Colon (tissue), 2 donors: ENCODE measurements around the gene CHCHD4.
"Not testable (repeated sequence)": the region's sequence is repeated elsewhere in the genome, so short reads cannot be mapped to it uniquely, and the experiment has no call there.

Source experiments
- FAIRE-seq: peaks from 2 replicates; lab custom pipeline; 2012; peaks lifted over from hg19 to GRCh38; lab: Jason Lieb, UNC
- donor health status: control.
- donor health status: control.

CHCHD4 gene

DNA sequence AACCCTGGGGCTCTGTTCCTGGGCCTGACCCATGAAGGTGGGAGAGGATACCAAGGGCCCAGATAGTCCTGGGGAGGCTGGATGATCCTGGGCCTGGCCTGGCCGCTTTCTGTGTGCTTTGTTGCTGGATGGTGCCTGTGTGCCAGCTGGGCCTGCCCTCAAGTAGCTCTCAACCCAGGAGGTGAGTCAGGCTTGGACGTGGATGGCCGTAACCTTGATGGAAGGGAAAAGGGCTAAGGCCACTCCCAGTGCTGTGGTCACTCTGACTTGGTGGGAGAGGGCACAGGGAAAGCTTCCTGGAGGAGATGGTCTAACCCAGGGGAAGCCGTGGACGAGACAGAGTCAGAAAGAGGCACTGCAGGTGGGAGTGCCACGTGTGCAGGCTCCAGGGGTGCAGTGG lies 9.6 kb upstream of the CHCHD4 start:
- FAIRE-seq: no peak

DNA sequence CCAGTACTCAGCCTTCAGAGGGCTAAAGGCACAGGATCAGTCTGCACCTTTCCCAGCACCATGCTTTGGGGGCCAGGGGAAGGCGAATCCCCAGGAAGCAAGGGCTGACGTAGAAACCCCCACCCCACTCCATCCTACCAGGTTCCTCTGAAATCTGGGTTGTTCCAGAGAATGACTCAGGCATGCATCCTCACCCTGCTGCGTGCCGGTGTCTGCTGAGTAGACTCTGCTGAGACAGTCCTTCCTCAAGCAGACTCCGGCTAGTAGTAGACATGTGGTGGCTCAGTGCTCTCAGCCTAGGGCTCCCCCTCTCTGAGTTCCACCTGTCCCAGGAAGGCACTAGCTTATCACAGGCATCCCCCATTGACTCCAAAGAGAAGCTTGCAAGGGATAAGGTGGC lies 9.2 kb upstream of the CHCHD4 start:
- no peak for FAIRE-seq

DNA sequence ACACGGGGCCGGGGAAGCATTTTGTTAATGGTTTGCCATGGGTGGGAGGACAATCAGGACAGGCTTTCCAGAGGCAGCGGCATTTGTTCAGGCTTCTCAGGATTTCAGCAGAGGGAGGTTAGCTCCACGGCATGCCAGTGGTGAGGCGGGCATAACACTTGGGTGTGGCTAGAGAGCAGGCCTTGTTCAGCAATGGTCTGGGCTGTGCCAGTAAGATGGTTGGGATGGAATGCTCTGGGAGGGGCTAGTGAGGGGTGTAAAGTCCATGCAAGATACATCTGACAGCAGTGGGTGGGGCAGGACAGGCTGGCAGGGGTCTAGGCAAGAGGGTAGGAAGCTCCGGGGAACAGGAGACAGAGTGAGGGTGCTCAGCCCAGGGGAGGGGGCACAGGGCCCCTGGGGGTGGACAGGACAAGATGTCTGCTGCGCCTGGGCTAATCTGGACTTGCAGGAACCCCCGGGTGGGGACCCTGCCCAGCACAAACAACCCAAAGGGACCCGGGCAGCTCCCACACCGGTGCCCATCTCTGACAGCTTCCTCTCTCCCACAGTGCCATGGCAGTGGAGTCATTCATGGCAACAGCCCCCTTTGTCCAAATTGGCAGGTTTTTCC lies 8.6 kb upstream of the CHCHD4 start:
- FAIRE-seq: no peak

DNA sequence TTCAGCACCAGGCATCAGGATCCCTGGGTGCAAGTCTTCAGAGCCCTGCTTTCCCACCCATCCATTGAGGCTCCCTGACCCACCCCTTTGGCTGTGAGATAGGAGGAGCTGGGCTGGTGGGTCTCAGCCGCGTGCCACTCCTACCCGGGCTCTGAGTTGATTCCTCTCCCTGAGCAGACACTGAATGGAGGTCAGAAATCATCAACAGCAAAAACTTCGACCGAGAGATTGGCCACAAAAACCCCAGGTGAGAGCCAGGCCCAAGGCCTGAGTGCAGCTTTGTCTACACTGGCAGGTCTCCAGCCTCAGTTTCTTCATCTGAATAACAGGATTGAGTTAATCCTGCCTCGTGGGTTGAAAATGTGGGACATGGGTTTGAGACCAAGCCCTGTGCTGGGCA lies 8.0 kb upstream of the CHCHD4 start:
- FAIRE-seq: no peak

DNA sequence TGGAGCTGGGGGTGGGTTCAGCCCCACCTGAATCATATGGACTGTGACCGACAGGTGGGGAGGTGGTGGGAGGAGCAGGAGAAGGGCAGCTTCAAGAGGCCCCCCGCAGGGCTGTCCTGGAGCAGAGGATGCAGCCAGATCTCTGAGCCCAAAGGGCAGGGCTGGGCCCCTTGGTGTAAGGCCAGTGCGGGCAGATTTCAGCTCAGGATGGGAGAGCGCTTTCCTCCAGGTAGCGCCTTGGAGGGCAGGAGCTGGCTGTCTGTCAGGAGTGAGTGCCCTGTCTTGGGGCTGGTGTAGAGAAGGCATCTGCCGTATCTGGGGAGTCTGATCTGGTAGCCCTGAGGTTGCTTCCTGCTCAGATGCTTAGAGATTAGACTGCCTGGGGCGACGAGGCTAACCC lies 7.5 kb upstream of the CHCHD4 start:
- FAIRE-seq: no peak

DNA sequence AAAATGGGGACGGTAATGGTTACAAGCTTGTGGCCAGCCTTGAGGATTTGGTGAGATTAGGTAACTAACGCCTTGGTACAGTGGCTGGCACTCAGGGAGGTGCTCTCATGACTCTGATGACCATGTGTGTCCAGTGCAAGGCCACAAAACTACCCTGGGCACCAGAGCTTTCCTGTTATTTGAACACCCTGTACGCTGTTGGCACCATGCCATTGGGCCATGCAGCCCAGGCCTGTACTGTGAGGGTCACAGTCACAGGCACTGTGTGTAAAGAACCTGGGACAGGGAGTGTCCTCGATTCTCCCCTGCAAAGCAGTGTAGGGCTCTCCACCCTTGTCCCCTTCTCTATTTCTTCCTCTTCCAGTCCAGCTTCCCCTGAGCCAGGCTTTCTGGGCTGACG lies 6.5 kb upstream of the CHCHD4 start:
- FAIRE-seq: no peak

DNA sequence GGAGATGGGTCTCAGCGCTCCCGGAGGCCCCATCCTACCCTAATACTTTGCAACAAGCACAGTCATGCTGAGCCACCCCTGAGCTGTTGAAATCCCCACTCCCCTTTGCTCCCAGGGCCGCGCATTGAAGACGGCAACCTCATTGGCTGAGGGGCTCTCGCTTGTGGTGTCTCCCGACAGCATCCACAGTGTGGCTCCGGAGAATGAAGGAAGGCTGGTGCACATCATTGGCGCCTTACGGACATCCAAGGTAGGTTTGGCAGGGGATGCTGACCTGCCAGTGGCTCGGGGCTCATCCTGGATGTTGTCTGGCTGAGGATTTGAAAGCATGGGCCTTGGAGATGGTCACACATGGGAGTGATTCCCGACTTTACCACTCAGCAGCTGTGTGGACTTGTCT lies 6.0 kb upstream of the CHCHD4 start:
- no peak for FAIRE-seq

DNA sequence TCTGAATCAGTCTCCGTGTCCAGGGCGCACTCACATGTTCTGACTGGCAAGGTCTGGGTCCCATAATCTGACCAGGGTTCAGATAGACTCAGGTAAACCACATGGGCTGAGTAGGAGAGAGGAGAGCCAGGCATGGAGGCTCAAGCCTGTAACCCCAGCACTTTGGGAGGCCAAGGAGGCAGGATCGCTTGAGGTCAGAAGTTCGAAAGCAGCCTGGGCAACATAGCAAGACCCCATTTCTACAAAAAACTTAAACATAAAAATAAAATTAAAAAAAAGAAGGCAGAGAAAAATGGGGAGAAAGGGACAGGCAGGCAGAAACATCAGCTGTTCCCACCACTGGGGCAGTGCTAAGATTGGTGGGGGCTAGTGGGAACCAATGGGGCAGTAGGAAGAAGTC lies 5.6 kb upstream of the CHCHD4 start:
- no peak for FAIRE-seq

DNA sequence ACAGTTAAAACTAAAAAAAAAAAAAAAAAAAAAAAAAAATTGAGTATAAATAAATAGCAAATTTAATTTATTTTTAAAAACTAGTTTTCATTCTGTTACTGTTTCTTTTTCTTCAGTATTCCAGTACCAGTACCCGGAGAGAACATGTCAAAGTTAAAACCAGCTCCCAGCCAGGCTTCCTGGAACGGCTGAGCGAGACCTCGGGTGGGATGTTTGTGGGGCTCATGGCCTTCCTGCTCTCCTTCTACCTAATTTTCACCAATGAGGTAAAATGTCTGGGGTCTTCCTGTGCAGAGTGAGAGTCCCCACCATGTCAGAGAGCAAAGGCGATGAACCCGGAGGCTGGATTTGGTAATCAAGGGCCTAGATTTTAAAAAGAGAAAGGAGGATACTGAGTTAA lies 4.6 kb upstream of the CHCHD4 start:
- no peak for FAIRE-seq

DNA sequence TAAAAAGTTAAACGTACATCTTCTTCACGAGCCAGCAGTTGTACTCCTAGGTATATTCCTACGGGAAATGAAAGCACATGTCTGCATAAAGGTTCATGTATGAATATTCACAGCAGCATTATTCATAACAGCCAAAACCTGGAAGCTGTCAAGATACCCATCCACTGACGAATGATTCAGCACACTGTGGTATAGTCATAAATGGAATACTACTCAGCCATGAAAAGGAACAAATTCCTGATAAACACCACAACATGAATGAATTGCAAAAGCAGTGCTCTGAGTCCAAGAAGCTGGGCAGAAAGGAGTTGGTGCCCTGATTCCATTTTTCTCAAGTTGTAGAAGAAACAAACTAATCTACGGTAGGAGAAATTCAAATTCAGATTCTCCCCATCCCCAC lies 4.1 kb upstream of the CHCHD4 start:
- no peak for FAIRE-seq

DNA sequence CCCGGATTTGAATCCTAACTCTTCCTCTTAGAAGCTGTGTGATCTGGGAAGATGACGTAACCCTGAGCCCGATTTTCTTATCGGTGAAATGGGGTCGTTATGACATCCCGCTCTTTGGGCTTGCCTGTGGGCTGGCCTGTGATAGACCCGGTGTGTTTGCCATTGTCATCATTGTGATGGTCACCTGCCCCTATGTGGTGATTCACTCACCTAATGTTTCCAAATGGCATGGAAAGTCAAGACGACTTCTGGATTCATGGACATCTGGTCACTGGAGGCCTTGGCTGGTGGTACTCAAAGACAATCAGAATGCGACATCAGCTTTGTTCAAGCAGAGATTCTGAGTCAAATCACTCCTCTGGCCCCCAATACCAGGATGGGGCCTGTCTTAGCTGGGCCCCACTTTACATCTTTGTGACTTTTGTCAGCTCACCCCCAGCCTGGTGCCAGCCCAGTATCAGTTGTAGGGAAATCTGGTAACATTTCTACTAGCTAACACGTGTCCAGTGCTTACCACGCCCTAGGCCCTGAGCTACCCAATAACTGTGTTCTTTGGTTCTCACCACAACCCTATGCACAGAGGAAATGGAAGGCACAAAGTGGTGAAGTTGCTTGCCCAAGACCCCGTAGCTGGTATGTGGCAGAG lies 3.0 kb upstream of the CHCHD4 start:
- FAIRE-seq: no peak

DNA sequence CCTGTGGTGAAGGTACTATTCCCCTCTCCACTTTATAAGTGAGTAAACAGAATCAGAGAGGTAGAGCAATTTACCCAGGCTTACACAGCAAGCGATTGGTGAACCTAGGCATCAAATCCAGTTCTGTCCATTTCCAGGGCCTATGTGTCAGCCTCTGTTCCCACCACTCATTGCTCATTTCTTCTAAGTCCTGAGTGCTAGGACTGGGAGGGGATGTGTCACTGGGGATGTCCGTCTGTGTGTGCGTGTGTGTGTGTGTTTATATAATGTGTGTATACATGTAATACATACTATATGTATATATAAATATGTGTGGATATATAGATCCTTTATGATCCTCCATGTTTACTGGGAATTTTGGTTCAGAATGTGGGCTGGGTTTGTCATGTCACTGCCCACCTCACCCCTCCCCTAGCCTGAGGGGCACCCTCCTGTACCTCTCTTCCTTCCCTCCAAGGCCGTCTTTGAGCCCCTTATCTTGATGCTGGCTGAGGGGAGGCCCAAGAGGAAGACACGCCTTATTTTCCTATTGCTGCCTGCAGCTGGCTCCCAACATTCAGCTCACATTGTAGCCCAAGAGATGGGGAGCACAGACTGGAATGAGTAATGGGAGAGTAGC lies 2.3 kb upstream of the CHCHD4 start:
- FAIRE-seq: no peak

DNA sequence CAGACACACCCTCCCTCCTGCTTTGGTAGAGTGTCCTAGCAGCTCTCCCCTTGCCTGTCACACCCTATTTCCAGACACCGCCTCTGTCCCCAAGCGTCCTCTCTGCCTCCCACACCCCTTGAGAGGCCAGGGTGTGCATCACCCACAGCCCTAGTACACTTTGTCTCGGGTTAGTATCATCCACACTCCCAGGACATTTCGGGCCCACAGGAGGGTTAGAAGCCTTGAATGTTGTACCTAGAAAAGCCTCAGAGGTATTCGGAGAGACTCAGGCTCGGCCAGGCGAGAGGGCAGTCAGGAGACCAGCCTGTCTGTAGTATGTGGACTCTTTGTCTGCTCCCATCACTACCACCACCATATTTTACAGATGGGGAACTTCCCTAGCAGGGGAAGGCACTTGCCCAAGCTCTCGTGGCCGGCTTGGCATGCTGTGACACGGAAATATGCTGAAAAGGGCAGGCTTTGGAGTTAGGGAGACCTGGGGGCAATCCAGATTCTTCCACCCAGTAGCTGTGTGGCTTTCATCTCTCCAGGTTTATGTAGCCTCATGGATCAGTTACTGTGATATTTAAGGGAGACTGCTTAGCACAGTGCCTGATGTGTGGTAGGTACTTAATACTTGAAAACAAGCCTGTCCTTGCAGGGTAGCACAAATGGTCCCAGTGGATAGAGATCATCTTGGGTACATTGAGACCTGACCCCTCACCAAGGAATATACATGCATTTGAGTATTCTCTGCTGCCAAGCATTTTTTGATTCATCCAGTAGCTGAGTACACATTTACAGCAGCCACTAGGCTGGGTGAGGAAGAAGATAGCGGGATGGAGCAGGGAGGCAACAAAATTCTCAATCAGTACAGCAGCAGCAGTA lies 1.6 kb upstream of the CHCHD4 start:
- no peak for FAIRE-seq

DNA sequence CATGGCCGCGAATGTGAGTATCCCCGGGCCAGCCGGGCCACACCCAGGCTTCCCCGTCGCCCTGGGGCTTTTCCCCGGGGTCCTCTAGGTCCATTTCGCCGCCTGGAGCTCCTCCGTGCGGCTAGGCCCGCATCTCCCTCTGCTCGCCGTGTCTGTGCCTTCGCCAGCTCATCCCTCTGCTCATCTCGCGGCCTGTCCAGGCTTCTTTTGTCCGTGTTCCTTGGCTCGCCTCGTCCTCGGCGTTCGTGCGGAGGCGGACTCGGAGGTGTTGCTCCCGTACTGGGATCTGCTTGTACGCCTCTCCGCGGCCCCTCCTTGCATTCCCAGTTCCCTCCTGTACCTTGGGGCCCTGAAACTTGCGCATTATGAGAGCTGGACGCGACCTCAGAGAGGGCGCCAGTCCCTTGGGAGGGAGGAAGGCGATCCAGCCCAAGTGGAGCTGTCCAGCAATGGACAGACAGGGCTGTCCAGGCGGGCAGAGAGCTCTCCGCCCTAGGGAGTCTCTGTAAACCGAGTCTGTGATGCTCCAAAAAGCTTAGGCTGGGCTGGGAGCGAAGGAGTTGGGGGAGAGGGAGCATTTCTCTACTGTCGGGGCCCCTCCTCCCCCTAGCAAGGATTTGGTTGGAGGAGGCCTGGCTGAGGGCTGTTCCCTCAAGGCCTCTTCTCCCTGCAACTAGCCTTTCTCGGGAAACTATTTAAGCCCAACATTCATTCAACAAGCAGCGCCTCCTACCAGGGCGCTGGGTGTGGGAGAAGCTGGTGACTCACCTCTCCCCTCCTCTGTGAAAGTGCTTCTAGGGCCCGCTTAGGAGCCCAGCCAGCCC lies 735 bp upstream of the CHCHD4 start:
- no peak for FAIRE-seq

DNA sequence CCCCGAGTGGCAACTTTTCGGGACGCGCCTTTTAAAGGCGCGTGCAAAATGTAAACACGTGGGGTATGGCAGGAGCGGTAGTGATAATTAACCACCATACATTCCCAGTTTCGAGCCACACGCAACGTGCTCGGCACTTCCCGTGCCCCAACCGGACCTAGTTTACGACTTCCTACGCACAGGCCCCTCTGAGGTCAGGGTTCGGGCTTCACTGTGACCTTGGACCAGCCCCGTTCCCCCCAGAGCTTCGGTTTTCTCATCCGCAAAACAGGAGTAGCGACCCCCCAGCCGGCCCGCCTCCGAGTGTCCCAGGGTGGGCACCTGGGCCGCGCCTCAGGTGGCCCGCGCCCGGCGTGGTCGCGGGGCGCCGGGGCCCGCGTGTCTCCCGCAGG lies 451 bp downstream of the CHCHD4 start:
- no peak for FAIRE-seq

DNA sequence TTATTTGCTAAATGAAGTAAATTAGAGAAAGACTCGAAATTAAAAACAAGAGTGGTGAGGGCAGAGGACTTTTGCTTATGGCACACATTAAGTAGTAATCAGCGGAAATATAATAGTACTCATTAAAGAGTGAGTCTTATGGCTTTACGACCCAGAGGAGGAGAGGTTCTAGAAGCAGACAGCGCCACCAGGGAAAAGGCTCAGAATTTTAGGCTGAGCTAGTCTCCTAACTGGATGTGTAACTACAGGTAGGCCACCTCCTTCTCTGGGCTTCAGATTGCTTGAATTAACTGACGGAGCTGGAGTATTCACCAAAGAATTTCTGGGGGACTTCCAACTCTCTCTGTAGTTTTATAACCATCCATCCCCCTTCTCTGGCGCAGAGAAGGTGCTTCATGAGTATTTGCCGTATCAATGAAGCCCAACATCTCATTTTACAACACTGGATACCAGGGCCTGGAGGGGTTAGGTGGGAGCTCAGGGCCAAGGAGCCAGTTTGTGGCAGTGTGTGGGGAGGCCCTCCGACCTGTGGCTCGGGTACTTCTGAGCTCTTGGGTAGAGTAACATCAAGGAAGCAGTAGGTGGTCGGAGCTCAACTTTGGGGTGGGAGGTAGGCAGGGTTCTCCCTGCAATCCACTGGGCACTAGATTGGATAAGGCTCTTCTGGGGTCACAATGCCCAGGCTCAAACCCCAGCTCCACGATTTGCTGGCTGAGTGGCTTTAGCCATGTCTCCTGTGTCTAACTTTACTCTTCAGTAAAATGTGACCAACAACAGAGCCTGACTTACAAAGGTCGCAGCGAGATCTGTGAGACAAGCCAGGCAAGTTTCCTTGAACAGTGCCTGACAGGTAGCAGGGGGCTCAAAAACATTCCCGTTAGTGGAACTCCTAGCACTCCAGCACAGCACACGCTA lies 1.1 kb downstream of the CHCHD4 start:
- FAIRE-seq: no peak

DNA sequence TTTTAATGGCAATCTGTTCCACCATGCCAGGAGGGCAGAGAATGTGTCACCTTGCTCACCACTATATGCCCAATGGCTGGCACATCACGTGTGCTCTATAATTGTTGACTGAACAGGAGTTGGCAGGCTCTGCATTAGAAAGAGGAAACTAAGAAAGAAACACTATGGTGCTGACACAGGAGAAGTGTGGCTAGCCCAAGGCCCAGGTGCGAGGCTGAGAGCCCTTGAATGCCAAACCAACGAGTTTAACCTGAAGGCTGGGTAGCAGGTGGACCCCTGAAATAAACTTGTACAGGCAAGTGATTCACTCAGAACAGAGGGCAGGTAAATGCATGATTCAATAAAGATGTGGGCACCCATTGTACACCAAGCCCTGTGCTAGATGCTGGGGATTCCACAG lies 2.4 kb downstream of the CHCHD4 start:
- no peak for FAIRE-seq

DNA sequence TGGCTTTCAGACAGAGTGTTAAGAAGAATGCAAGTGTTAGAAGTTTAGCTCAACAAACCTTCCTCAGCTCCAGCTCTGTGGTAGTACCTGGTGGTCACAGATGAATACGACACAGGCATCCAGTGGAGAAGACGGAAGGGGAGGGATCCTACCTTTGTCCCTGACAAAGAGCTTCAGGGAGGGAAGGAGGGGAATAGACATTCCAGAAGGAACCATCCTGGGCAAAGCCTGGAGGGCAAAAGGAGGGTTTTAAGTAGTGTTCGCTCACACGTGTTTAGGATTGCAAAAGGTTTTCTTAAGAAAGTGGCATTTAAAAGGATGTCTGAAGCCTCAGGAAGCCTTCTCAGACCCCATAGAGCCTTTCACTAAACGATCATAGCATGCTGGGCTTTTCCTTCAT lies 2.8 kb downstream of the CHCHD4 start:
- no peak for FAIRE-seq

DNA sequence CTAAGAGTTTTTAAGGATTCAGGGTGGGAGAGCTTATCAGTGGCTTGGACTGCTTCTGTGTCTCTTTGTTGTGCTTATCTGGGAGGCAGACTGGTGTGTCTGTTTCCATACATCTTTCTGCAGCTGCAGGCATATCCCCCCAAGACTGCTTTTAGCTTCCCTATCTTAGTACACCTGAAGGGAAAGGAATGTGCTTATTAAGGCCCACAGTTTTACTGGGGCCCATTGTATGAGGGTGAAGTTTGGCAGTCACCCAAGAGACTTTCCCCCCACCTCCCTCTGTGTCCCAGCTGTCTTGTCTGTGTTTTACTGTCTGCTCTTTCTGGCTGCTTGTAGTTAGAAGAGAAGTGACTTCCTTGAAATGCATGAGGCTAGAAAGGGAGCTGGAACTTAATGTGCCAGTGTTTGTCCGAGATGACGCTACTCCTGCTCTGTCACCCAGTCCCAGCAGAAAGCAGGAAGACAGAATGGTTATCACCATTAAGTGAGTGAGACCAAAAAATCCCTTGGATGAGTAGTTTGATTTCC lies 3.7 kb downstream of the CHCHD4 start:
- not testable (repeated sequence) for FAIRE-seq

DNA sequence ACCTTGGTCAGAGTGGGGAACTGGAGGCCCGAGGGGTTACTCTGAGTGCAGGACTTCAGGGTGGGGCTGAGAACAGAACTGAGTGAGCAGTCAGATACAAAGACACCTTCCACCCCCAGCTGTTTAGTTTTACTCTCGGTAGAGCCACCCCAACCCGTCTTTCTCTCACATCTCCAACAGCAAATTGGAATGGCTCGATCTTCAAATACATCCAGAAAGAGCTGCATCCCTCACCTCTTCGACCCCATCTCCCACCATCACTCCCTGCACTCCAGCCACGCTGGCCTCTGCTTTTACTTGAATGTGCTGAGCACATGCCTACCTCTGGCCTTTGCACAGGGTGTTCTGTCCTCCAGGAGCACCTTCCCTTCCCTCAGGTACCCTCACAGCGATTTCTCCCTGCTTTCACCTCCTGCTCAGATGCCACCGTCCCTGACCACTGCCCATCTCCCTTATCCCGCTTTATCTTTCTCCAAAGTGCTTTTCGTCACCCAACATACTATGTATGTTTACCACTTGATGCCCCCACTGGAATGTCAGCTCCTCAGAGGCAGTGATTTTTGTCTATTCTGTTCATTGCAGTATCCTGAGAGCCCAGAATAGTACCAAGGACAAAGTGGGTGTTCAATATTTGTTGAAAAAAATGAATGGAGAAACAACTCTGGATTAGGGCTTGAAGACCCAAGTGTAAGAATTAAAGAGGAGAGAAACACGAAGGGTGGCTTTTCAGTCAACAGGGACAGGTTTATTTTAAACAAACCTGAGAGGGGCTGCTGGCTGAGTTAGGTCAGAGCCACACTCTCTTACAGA lies 4.4 kb downstream of the CHCHD4 start:
- FAIRE-seq: no peak
